AG08395 (cell line): ENCODE data around the gene DIMT1.

ENCODE experiments used
- DNase-seq: peaks from one replicate; pipeline ENCODE4 v3.0.0; 2012; ENCODE audit warnings: mixed read lengths, low spot score

The DIMT1 gene

DNA sequence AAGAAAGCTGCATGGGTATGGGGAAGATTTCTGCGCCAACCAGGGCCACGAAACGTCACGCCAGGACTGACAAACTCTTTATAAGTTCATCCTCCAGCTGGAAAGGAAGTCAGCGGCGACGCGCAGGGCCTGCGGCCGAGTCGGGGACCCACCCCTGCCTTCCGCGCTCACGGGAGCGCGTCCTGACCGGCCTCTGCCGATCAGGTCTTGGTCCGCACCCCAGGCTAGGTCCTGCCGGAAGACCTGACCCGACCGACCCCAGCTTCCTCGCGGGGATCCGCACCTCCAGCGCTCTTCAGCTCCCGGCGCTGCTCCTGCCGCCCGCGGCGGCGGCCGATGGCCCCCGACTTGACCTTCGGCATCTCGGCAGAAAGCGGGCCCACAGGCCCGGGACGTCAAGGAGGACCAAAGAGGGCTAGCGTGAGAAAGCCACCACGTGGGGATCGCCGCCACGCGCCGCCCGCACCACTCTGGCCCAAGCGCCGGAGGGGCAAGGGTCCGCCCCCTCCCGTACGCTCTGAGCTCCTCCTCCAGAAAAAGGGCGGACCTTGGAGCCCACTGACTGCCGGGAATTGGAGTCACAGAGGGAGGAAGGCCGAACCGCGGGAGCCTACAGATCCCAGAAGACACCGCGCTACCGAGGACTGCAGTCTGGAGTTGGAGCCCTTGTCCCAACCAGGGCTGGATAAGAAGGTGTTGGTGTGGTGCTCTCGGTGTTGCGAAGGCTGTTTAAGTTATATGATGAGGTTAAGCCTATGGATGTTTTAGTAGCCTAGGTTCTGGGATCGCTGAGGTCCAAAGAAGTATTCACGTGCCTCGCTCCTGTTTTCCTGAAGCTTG lies at the start of gene DIMT1:
Gene DIMT1 (minus strand): TSS at position 495 of the 840 bp plus-strand sequence. CDS start 133 bp downstream, at position 362.
- peak; percentile 96 for DNase-seq

DNA sequence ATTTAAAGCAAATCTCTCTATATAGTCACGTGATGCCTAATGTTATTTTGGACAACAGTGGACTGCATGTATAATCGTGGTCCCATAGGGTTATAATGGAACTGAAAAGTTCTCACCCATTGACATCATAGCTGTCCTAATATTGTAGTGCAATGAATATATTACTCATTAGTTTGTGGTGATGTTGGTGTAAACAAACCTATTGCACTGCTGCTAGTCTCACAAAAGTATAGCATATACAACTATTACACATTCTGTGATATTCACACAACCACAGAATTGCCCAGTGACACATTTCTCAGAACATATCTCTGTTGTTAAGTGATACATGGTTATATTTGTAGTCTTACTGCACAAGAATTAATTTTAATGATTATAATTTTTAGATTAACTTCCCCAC lies 46.6 kb upstream of the DIMT1 start:
- DNase-seq: no peak

DNA sequence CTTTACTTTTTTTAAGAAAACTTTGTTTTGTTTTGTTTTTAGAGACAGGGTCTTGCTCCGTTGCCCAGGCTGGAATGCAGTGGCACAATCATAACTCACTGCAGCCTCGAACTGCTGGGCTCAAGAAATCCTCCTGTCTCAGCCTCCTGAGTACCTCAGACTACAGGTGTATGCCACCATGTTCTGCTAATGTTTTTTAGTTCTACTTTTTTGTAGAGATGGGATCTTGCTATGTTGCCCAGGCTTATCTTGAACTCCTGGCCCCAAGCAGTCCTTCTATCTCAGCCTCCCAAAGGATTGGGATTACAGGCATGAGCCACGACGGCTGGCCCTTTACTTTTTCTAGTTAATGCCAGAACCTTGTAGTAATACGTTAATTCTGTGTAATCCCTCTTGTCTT lies 44.8 kb upstream of the DIMT1 start:
- no peak for DNase-seq

DNA sequence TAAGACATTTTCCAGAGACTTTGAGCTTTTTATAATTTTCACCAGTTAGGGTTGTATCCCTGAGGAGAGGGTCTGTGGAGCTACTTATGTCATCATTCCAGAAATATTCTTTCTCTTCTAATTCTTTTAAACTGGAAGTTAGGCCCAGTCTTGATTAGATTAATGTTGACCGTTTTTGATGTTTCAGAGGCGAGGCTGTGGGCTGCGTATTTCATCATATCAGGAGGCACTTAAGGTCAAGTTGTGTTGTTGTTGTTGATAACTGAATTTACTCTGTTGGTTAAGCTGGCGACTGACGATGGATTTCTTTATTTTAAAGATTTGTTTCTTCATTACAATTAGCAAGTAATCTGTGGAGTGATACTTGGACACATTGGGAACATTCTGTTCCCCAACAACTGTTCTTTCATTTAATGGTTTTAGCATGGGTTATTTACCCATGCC lies 28.9 kb upstream of the DIMT1 start:
- peak; percentile 23 for DNase-seq

DNA sequence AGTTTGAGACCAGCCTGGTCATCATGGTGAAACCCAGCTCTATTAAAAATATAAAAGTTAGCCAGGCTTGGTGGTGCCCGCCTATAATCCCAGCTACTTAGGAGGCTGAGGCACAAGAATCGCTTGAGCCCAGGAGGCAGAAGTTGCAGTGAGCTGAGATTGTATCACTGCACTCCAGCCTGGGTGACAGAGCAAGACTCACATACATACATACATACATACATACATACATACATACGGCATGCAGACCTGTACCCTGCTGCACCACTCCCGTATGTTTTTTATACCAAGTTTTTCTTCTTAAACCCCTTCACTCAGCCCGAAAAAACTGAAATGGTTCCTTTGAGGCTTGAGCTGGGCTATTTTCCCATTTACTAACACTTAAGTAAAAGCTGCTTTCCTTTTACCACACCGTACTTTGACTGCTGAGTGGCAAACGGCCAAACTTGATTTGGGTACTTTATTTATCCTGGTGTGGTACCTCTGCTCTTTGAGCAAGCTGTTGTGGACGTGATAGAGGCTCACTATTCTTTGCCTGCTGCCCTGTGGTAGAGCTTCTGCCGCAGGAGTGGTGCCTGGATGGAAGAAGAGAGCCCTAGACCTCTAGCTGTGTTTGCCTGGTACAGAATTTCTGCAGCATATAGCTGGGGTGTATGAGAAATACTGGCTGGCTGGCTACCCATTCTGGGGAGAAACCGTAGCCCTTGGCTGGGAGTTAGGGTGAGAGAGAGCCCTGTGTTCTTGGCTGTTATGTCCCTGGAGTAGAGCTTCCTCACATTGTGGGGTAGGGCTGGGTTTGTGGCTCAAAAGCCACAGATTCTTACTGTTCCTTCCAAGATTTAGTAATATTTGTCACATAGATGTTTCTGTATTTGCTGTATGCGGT lies 28.3 kb upstream of the DIMT1 start:
- peak; percentile 60 for DNase-seq

DNA sequence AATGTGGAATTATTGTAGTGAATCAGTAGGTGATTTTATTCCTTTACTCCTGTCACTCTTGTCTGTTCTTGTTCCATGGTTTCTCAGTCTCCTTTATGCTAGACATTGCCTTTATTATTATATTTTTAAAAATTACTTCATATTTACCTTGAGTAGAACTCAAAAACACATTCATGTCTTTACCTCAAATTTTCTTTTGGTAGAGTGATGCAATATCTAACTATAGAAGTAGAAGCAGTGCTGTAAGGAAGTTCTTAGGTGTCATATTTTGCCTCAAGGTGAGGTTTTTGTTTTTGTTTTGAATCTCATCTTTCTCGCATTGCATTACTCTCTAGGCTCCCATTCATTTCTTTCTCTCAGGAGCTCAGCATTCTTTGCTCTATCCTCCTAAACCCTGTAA lies 21.1 kb upstream of the DIMT1 start:
- no peak for DNase-seq

DNA sequence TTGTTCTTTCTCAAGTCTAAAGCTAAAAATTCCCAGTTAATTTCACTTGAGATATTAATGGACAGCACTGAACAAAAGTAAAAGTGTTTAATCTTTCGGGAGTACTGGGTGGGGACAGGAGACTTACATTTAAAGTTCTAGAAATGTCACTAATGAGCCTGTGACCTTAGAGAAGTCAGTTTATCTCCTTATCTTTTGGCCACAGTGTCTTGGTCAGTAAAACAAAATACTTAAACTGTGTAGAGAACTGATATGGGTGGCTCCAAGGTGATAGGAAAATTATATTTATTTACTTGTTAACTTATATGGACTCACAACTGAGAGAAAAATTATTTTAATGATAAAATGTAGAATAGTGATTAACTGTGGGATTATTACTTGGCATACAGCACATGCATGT lies 17.7 kb upstream of the DIMT1 start:
- DNase-seq: no peak

DNA sequence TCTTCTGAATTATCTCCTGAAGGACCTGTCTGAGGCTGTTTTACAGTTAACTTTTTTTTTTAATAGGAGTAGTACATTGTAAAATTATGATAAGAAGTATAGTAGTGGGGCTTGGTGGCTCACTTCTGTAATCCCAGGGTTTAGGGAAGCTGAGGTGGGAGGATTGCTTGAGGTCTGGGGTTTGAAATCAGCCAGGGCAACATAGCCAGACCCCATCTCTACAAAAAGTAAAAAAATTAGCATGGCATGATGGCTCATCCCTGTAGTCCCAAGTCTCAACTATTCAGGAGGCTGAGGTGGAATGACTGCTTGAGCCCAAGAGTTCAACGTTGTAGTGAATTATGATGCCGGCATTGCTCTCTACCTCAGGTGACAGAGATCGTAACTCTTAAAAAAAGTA lies 15.9 kb upstream of the DIMT1 start:
- DNase-seq: no peak

DNA sequence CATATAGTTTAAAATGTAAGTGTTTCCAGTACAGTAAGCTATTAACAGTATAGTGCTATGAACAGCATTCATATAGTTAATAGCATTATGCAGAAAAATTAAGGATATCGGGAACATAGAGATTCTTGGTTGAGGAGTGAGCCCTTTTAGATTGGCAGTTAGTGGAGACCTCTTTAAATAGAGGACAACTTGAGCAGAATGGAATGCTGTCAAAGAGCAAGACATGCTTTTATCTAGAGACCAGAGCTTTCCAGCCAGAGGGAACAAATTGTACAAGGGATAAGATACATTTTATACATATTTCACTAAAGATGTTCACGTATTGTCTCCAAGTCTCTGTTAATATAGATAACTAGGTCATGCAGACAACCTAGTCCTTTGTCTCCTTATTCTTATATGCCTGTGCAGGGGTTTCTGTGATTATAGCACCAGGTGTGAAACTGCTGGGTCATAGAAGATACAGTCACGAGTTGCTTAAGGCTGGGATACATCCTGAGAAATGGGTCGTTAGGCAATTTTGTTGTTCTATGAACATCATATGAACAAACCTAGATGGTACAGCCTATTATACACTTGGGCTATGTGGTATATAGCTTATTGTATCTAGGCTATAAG lies 14.9 kb upstream of the DIMT1 start:
- DNase-seq: no peak

DNA sequence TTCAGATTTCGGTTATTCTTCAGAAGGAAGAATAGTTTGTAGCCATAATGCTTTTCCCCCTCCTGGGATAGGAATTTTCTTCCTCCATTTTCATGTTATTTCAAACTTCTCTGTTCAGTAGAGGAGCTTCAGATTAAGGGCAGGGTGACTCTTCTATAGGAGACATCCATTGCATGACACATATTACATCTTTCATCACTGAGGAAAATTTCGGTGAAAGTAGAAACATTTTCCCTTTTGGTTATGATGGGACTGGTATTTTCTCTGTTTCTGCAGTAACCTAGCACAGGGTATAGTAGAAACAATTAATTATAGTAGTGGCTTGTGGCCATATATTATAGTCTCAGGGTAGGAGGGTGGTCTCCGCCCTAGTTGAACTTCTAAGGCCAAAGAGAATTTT lies 10.0 kb upstream of the DIMT1 start:
- no peak for DNase-seq

DNA sequence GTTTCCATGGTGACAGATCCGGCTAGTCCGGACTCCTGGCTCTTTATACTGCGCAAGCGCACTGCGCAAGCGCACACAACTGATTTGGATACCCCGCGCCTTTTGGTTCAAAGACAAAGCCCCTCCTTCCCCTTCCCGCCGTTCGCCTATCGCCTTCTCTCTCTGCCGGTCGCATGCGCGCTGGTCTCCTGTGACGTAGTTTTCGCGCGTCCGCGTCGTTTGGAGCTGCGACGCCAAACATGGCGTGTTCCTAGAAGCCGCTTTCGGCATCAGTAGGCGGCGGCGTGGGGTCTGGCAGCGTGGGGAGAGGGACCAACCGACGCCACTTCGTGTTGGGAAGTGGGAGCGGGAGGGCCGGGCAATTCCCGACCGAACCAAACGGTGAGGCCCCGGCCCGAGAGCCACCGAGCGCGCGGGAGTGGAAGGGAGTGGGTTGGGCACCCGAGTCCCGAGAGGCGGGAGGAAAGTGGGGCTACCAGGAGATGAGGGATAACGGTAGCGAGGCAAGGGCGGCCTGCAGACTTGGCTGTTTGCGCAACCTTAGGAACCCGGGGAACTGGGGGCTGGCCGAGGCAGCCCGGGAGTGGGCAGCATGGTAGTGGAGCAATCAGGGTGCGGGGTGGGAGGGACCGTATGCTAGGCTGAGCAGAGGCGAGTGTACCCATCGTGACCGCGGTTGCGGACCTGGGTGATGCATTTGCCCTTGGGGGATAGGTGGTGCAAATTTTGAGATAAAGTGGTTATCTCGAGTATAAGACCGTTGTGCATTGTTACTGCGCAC lies 9.0 kb upstream of the DIMT1 start, which contains the start of gene IPO11:
Gene IPO11 (plus strand): TSS at position 215 of the 781 bp plus-strand sequence. CDS start 24,517 bp downstream, outside the sequence.
- DNase-seq: peak; percentile 99

DNA sequence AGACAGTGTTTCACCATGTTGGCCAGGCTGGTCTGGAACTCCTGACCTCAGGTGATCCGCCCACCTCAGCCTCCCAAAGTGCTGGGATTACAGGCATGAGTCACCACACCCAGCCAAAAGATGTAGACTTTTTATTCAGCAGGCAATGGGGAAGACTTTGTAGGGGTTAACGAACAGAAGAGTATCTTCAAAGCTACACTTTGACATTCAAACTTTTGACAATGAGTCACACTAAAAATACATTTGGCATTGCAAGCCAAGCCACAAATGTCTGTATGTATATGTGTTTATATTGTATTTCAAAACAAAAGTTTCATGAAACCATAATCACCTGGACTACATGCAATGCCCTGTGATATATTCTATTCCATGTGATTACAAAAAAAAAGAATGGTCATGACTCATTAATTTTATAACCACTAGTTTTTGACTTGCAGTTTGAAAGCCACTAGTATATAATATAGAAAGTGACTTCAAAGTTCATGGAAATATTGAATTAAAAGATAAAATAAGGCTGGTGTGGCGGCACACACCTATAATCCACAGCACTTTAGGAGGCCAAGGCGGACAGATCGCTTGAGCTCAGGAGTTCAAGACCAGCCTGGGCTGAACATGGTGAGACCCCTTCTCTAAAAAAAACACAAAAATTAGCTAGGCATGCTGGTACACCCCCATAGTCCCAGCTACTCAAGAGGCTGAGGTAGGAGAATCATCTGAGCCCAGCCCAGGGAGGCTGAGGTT lies 8.3 kb downstream of the DIMT1 start:
- no peak for DNase-seq

DNA sequence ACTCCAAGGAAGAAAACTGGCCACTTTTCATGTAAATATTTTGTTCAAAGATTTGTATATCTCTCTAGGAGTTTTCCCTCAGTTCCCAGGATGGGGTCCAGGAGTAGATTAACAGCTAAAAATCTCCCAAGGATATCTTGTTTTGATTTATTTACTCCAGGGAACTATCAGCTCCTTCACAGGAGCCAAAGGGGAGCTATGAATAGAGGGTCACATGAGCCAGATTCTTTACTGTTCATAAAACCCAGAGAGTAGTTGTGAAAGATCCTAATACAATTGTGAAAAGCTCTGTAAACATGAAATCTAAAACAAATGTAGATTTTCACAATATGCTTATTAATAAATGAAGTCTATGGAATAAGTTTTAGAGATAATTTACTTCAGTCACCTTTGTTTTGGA lies 16.9 kb downstream of the DIMT1 start:
- DNase-seq: no peak

DNA sequence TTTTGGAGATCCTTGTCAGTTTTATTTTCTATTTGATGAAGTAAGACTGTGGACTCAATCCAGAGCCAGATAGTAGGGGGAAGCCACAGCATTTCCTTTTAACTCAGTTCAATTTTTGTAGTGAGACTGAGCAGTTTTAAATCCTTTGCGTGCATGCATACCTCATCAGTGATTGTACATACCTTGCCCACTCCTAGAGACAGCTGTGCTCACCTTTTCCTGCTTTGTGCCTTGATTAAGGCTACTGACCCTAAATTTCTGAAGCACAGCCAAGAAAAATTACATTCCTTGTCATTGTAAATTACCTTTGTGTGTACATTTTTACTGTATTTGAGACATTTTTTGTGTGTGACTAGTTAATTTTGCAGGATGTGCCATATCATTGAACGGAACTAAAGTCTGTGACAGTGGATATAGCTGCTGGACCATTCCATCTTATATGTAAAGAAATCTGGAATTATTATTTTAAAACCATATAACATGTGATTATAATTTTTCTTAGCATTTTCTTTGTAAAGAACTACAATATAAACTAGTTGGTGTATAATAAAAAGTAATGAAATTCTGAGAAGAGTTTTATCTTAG lies 17.8 kb downstream of the DIMT1 start:
- no peak for DNase-seq

DNA sequence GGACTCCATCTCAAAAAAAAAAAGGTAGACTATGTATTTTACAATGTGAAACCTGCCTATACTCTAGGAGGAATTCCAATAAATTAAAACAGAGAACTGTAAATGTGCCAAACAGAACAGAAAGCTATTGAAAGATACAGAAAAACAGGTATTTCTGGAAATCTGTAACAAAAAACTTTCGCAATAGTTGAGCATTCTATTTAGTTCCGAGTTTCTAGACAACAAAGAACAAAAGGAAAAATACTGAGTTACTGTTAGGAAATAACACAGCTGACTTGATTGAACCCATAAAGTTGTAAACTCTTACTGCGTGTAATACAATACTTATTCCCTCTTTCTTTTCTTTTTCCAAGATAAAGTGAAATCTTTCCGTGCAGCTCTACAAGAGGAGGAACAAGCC lies 18.6 kb downstream of the DIMT1 start:
- DNase-seq: no peak

DNA sequence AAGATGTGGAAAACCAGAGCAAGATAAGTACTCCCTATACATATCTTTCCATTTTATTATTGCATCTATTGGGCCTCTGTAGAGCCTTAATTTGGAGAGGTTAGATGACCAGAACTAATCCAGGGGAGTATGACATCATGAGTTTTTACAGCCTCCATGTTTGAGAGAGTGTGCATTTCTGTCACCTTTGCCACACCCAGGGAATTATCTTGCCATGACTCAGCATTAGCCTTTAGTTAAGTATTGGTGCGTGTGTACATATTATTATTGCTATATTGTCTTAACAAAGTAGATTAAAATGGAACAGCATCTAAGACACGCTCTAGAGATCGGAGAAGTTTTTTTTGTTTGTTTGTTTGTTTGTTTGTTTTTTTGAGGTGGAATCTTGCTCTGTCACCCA lies 27.6 kb downstream of the DIMT1 start:
- no peak for DNase-seq

DNA sequence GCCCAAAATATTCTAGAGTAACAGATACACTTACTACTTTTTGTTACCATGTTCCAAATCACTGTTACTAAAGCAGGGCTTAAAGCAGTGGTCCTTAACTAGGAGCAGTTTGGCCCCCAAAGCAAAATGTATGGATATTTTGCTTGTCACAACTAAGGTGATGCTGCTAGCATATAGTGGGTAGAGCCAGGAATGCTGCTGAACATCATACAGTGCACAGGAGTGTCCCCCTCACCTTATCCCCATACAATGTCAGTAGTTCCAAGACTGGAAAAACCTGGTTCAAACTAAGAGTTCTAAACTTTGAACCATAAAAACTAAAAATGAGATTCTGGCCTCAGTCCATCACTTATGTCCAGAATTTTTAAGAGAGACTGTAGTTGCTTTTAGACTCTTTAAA lies 28.1 kb downstream of the DIMT1 start:
- DNase-seq: no peak

DNA sequence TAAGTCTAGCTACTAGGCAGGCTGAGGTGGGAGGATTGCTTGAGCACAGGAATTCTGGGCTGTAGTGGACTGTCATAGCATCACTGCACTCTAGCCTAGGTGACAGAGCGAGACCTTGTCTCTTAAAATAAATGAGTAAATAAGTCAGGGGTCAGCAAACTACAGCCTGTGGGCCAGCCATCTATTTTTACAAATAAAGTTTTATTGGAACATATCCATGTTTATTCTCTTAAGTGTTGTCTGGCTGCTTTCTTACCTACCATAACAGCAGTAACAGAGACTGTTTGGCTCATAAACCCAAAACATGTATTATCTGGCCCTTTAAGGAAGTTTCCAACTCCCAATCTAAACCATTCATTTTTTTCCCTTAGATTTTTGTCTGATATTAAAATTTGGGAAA lies 29.6 kb downstream of the DIMT1 start:
- DNase-seq: no peak

DNA sequence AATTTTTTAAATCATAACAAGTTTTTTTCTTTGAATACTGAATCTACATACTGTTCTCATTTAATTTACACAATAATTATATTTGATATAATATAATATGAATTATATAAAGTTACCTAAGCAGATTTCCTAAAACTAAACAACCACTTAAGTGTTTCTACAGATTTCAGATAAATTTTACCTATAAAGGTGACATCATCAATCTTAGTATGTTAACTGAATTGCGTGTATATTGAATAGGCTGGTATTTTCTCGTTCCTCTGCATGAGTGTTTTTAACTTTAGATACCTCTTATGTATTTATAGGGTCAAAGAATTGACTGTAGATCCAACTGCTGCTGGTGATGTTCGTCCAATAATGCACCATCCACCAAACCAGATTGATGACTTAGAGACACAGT lies 30.3 kb downstream of the DIMT1 start:
- no peak for DNase-seq

DNA sequence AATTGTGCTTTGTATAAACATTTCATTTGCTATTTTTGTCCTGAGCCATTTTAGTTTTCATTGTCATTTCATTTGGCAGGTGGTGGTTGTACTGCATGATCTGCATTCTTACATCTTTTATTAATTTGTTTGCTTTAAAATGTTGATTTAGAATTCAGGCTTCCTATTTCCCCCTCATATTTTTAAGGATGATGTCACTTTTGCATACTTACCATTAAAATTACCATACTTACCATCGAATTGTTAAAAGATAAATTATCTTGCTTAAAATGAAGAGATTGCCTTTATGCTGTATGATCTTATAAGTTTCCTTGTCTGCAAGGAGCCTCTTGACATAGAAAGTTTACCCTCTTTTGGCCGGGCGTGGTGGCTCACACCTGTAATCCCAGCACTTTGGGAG lies 31.1 kb downstream of the DIMT1 start:
- no peak for DNase-seq

DNA sequence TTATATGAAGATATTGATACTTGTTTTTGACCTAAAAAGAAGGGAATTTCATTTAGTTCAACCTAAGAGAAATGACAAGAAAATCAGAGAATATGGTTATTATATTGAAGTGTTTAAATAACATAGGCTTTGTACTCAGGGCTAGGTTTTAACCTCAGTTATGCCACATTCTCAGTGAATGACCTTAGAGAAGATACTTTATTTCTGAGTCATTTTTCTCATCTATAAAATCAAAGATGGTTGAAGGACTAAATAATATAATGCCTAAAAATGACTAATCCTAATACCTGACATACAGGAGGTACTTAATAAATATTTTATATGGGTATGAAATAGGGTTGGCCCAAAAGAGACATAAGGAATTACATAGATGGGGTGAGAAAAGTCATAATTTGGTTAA lies 32.3 kb downstream of the DIMT1 start:
- peak; percentile 3 for DNase-seq
